ENCODE data around the gene CFAP410. TPM values are rescaled to one million over a fixed set of nuclear protein-coding genes. Genes with fewer than 3 reads are reported as not detected.
A peak's percentile ranks its signal among the peaks of the same experiment; 100 is the strongest.

The CFAP410 gene
- 23.9 and 24.6 TPM in 2 replicates for total RNA-seq
- long read RNA-seq, partial matches to known transcripts = 0 of 2 reads
- long read RNA-seq, other reads (novel, unspliced or antisense) = 2 of 2 reads

DNA sequence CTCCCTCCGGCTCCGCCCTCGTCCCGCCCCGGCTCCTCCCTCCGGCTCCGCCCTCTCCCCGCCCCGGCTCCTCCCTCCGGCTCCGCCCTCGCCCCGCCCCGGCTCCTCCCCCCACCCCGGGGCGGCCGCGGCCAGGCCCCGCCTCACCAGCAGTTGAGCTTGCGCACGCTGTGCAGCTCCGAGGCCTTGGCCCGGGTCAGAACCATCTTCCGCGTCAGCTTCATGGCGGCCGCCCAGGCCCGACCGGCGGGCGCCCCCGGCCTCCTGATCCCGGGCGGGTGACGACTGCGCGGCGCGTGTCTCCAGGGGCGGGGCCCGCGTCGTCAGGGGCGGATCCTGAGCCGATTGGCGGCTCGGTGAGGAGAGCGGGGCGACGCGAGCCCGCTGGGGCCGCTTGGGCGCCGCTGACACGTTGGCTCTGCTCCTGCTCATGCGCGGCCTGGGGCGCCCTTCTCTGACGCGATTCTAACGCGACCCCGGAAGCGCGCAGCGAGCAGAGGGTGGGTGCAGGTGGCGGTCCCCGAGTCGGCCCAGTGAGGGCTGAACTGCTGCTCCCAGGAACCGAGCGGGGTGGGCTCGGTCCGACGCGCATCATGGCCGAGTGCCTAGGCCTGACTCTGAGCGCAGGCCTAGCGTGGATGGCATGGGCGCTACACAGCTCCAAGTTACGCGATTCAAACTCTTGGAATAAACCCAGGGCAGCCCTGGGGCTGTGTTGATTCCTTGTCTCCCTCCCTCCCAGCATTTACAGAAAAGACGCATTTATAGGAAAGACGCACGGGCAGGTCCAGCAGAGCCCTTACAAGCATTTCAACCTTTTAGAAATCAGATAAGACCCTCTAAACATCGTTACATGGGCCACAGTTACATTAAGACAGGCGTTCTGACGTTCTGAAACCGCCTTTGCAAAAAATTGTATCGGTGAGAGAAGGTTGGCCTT, at the start of gene CFAP410:
Gene CFAP410 (minus strand): TSS at position 420 of the 940 bp plus-strand sequence. CDS start 196 bp downstream, at position 224.
- DNase-seq (ENCODE audit: low read depth, low spot score) = peak; percentile 87
- Mint-ChIP-seq H3K9me3 (no peaks in the 10 kb centered on the region), H3K27ac (ENCODE audit: unreplicated experiment) (peak within 1 kb of the TSS; percentile 86), H3K36me3 (ENCODE audit: low read depth) (no peaks in the 10 kb centered on the region), H3K4me3 (peak within 1 kb of the TSS; percentile 90), H3K27me3 (ENCODE audit: low read depth) (no peaks in the 10 kb centered on the region), H3K4me1 (peaks cover 30% of the 10 kb centered on the region)
- TF ChIP-seq, protein P1, sequence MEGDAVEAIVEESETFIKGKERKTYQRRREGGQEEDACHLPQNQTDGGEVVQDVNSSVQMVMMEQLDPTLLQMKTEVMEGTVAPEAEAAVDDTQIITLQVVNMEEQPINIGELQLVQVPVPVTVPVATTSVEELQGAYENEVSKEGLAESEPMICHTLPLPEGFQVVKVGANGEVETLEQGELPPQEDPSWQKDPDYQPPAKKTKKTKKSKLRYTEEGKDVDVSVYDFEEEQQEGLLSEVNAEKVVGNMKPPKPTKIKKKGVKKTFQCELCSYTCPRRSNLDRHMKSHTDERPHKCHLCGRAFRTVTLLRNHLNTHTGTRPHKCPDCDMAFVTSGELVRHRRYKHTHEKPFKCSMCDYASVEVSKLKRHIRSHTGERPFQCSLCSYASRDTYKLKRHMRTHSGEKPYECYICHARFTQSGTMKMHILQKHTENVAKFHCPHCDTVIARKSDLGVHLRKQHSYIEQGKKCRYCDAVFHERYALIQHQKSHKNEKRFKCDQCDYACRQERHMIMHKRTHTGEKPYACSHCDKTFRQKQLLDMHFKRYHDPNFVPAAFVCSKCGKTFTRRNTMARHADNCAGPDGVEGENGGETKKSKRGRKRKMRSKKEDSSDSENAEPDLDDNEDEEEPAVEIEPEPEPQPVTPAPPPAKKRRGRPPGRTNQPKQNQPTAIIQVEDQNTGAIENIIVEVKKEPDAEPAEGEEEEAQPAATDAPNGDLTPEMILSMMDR (conservative IDR thresholded peaks at IDR 0.05) = no peak

DNA sequence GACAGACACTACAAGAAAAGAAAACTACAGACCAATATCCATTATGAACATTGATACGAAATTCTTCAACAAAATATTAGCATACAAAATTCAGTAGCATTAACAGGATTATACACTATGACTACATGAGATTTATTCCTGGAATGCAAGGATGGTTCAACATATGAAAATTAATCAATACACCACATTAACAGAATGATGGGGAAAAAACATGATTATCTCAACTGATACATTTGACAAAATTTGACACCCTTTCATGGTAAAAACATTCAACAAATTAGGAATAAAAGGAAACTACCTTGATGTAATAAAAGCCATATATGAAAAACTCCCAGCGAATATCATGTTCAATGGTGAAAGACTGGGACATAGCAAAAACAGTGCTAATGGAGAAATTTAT, 45.8 kb upstream of the CFAP410 start:
- H3K36me3 Mint-ChIP-seq (ENCODE audit: low read depth) = peaks cover 3% of the 10 kb centered on the region
- TF ChIP-seq, protein P1 (conservative IDR thresholded peaks at IDR 0.05) = no peak
- H3K4me1 Mint-ChIP-seq = peaks cover 4% of the 10 kb centered on the region
- peaks cover 8% of the 10 kb centered on the region for H3K9me3 Mint-ChIP-seq
- no peak overlapping the region for H3K27ac Mint-ChIP-seq (ENCODE audit: unreplicated experiment)
- H3K4me3 Mint-ChIP-seq = no peak overlapping the region
- peaks cover 30% of the 10 kb centered on the region for H3K27me3 Mint-ChIP-seq (ENCODE audit: low read depth)
- DNase-seq (ENCODE audit: low read depth, low spot score) = no peak

DNA sequence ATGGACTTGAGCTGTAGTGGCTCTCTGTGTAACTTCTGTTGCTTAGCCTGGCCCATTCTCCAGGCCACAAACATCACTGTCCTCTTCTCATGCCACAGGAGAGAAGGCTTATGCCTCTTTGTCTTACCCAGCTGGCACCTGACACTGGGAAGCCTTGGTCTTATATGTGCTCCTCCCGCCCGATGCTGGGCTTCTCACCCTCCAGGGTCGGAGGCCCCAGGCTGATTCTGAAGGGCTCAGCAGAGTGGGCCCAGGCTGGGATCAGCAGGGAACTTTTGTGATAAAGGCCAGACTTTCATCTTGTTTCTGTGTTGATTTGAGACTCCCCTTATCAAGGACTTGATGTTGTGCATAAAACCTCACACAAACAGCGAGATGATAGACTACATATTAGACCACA, 44.0 kb upstream of the CFAP410 start:
- TF ChIP-seq, protein P1 (conservative IDR thresholded peaks at IDR 0.05) = no peak
- peaks cover 4% of the 10 kb centered on the region for H3K4me1 Mint-ChIP-seq
- DNase-seq (ENCODE audit: low read depth, low spot score) = no peak
- H3K9me3 Mint-ChIP-seq = peaks cover 8% of the 10 kb centered on the region
- H3K27me3 Mint-ChIP-seq (ENCODE audit: low read depth) = peaks cover 21% of the 10 kb centered on the region
- no peaks in the 10 kb centered on the region for H3K36me3 Mint-ChIP-seq (ENCODE audit: low read depth)
- H3K27ac Mint-ChIP-seq (ENCODE audit: unreplicated experiment) = no peak overlapping the region
- no peak overlapping the region for H3K4me3 Mint-ChIP-seq

DNA sequence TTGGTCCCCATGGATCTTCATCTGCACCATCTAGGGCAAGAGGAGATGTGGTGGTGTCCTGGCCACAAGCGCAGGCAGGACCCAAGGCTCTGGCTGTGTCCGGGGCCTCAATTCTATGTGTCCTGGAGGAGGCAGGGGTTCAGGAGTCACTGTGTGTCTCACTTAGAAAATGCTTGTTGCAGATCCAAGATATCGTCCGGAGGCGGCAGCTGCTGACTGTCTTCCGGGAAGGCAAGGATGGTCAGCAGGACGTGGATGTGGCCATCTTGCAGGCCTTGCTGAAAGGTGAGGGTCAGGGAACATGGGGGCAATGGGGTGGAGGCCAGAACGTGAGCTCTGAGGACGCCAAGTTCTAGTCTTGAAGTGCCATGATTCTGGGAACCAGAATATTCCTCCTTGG, 43.3 kb upstream of the CFAP410 start:
- no peak for DNase-seq (ENCODE audit: low read depth, low spot score)
- Mint-ChIP-seq H3K27ac (ENCODE audit: unreplicated experiment) (no peak overlapping the region), H3K4me3 (no peak overlapping the region), H3K36me3 (ENCODE audit: low read depth) (no peaks in the 10 kb centered on the region), H3K4me1 (peaks cover 4% of the 10 kb centered on the region), H3K27me3 (ENCODE audit: low read depth) (peaks cover 18% of the 10 kb centered on the region), H3K9me3 (peaks cover 8% of the 10 kb centered on the region)
- TF ChIP-seq, protein P1 (conservative IDR thresholded peaks at IDR 0.05) = no peak

DNA sequence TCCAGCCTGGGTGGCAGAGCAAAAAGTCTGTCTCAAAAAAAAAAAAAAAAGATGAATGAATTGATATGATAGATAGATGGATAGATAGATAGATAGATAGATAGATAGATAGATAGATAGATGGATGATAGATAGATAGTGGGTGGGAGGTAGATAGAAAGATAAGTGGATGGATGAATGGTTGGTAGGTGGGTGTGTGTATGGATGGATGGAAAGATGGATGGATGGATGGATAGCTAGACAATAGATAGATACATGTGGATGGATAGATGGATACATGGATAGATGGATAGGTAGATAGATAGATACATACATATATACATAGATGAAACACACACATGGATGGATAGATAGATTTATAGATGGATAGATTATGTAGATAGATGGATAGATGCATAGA, 42.7 kb upstream of the CFAP410 start:
- no peak overlapping the region for H3K27ac Mint-ChIP-seq (ENCODE audit: unreplicated experiment)
- no peak overlapping the region for H3K4me3 Mint-ChIP-seq
- no peak for DNase-seq (ENCODE audit: low read depth, low spot score)
- peaks cover 8% of the 10 kb centered on the region for H3K9me3 Mint-ChIP-seq
- TF ChIP-seq, protein P1 (conservative IDR thresholded peaks at IDR 0.05) = no peak
- peaks cover 18% of the 10 kb centered on the region for H3K27me3 Mint-ChIP-seq (ENCODE audit: low read depth)
- H3K36me3 Mint-ChIP-seq (ENCODE audit: low read depth) = no peaks in the 10 kb centered on the region
- H3K4me1 Mint-ChIP-seq = peaks cover 4% of the 10 kb centered on the region

Measured in neural crest cell (in vitro differentiated cells).